HG03139 (cell line): Measurements from ENCODE around the gene NOP16.

Experiments
- ATAC-seq: cut with Tn5 transposase; IDR thresholded peaks from one replicate; pipeline ENCODE4 v1.9.1; 2021; ENCODE audit not compliant: unreplicated experiment

The NOP16 gene

GRCh38 chr5:176362233-176362490 lies 26.2 kb downstream of the NOP16 start:
- ATAC-seq = peak; percentile 16

GRCh38 chr5:176361437-176362232 lies 26.8 kb downstream of the NOP16 start, which contains the start of gene KIAA1191:
KIAA1191 (minus strand) TSS chr5:176361764; CDS start chr5:176359508, 2,256 bp downstream.
- peak; percentile 87 for ATAC-seq

GRCh38 chr5:176360894-176361436 lies 27.4 kb downstream of the NOP16 start:
- peak; percentile 5 for ATAC-seq

GRCh38 chr5:176359658-176360057 lies 28.7 kb downstream of the NOP16 start:
- no peak for ATAC-seq

- no peak for ATAC-seq
These were observed 32.2 kb downstream of the NOP16 start for GRCh38 chr5:176356179-176356566.

GRCh38 chr5:176355400-176356178 lies 32.8 kb downstream of the NOP16 start:
- ATAC-seq = no peak

GRCh38 chr5:176353533-176353932 lies 34.9 kb downstream of the NOP16 start:
- no peak for ATAC-seq

GRCh38 chr5:176352116-176352878 lies 36.1 kb downstream of the NOP16 start:
- ATAC-seq = no peak

GRCh38 chr5:176350416-176350815 lies 38.0 kb downstream of the NOP16 start:
- ATAC-seq = no peak

- ATAC-seq = no peak
These were observed 45.5 kb downstream of the NOP16 start for GRCh38 chr5:176342766-176343458.

GRCh38 chr5:176342158-176342483 lies 46.3 kb downstream of the NOP16 start:
- ATAC-seq = no peak

GRCh38 chr5:176341325-176342157 lies 46.9 kb downstream of the NOP16 start:
- ATAC-seq = no peak

- ATAC-seq = no peak
These were observed 49.1 kb downstream of the NOP16 start for GRCh38 chr5:176339304-176339703.

- ATAC-seq = no peak
These were observed 50.5 kb downstream of the NOP16 start for GRCh38 chr5:176337913-176338312.

GRCh38 chr5:176334031-176334770 lies 54.2 kb downstream of the NOP16 start:
- no peak for ATAC-seq
